Activated naive CD8-positive, alpha-beta T cell (primary cell): ENCODE measurements around the gene MORC3.
A peak's percentile ranks its signal among the peaks of the same experiment; 100 is the strongest.
"Not testable (repeated sequence)": the region's sequence is repeated elsewhere in the genome, so short reads cannot be mapped to it uniquely, and the experiment has no call there.

ENCODE experiments used
- H3K27ac Mint-ChIP-seq: one replicate; pipeline ENCODE4 v1.8.0; 2021; ENCODE audit warnings: mixed read lengths
- H3K27me3 Mint-ChIP-seq: one replicate; pipeline ENCODE4 v1.8.0; 2021; ENCODE audit warnings: mixed read lengths
- H3K36me3 Mint-ChIP-seq: one replicate; pipeline ENCODE4 v1.8.0; 2021; ENCODE audit warnings: mixed read lengths
- H3K4me1 Mint-ChIP-seq: one replicate; pipeline ENCODE4 v1.8.0; 2021; ENCODE audit warnings: low read depth, mixed read lengths
- H3K4me3 Mint-ChIP-seq: one replicate; pipeline ENCODE4 v1.8.0; 2021; ENCODE audit warnings: mild to moderate bottlenecking, mixed read lengths
- H3K9me3 Mint-ChIP-seq: one replicate; pipeline ENCODE4 v1.8.0; 2021; ENCODE audit warnings: low read depth, mixed read lengths

The MORC3 gene, protein sequence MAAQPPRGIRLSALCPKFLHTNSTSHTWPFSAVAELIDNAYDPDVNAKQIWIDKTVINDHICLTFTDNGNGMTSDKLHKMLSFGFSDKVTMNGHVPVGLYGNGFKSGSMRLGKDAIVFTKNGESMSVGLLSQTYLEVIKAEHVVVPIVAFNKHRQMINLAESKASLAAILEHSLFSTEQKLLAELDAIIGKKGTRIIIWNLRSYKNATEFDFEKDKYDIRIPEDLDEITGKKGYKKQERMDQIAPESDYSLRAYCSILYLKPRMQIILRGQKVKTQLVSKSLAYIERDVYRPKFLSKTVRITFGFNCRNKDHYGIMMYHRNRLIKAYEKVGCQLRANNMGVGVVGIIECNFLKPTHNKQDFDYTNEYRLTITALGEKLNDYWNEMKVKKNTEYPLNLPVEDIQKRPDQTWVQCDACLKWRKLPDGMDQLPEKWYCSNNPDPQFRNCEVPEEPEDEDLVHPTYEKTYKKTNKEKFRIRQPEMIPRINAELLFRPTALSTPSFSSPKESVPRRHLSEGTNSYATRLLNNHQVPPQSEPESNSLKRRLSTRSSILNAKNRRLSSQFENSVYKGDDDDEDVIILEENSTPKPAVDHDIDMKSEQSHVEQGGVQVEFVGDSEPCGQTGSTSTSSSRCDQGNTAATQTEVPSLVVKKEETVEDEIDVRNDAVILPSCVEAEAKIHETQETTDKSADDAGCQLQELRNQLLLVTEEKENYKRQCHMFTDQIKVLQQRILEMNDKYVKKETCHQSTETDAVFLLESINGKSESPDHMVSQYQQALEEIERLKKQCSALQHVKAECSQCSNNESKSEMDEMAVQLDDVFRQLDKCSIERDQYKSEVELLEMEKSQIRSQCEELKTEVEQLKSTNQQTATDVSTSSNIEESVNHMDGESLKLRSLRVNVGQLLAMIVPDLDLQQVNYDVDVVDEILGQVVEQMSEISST

DNA sequence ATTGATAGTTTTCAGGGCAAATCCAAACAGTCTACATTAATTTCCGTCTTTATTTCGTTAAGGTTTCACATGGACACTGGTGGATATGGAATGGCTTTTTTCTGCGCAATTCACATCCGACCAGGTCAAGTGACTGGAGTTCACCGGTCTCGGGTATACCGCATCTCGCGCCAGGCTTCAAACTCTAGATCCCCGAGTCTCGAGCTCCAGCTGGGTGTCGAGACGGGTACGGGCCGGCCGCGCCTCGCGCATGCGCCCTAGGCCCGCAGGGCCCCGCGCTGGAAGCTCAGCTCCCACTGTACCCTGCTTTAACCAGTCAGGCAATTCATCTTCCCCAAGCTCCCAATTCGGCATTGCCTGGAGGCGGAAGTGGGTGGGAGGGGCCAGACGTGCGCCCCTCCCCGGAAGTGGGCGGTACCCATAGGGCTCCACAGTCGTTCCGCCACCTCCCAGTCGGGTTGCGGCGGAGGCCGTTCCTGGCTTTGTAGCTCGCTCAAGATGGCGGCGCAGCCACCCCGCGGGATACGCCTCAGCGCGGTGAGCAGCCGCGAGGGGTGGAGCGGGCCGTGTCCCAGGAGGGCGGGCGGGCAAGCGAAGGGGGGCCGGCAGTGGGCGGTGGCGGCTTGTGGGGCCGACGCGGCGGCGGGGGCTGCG is at the start of gene MORC3:
MORC3 (plus strand) TSS at position 431 of the 654 bp plus-strand sequence; CDS start at position 499, 68 bp downstream.
- no peaks in the 10 kb centered on the region for H3K27me3 Mint-ChIP-seq
- H3K4me3 Mint-ChIP-seq = peak within 1 kb of the TSS; percentile 95
- peaks cover 39% of the 10 kb centered on the region for H3K4me1 Mint-ChIP-seq
- peaks cover 6% of the 10 kb centered on the region for H3K36me3 Mint-ChIP-seq
- peaks cover 5% of the 10 kb centered on the region for H3K9me3 Mint-ChIP-seq
- peak within 1 kb of the TSS; percentile 97 for H3K27ac Mint-ChIP-seq

- not testable (repeated sequence) for H3K9me3 Mint-ChIP-seq, H3K4me1 Mint-ChIP-seq, H3K27ac Mint-ChIP-seq, H3K27me3 Mint-ChIP-seq, H3K4me3 Mint-ChIP-seq
- peaks cover 16% of the 10 kb centered on the region for H3K36me3 Mint-ChIP-seq
Measured at GRCh38 chr21:36270786-36271695, 49.0 kb upstream of the MORC3 start.

GRCh38 chr21:36274128-36274527 is 45.9 kb upstream of the MORC3 start:
- Mint-ChIP-seq H3K27me3 (no peaks in the 10 kb centered on the region), H3K4me3 (no peak overlapping the region), H3K9me3 (no peaks in the 10 kb centered on the region), H3K36me3 (peaks cover 11% of the 10 kb centered on the region), H3K4me1 (no peaks in the 10 kb centered on the region), H3K27ac (no peak overlapping the region)

- no peak overlapping the region for H3K27ac Mint-ChIP-seq
- H3K36me3 Mint-ChIP-seq = peaks cover 2% of the 10 kb centered on the region
- H3K27me3 Mint-ChIP-seq = no peaks in the 10 kb centered on the region
- H3K9me3 Mint-ChIP-seq = no peaks in the 10 kb centered on the region
- peaks cover 1% of the 10 kb centered on the region for H3K4me1 Mint-ChIP-seq
- no peak overlapping the region for H3K4me3 Mint-ChIP-seq
Measured at GRCh38 chr21:36282568-36283230, 37.3 kb upstream of the MORC3 start.

DNA sequence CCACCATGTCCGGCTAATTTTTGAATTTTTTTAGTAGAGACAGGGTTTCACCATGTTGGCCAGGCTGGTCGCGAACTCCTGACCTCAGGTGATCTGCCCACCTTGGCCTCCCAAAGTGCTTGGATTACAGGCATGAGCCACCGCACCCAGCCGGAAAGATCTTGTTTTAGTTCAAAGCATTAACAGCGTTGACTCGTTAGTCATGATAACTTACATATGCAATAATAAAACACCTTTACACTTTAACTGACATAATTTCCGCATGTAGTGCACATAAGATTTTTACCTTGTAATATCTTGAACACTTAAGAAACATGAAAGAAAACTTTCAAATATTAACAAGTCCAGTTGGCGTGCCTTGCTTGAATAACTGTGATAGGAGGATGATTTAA is 36.8 kb upstream of the MORC3 start:
- H3K36me3 Mint-ChIP-seq = not testable (repeated sequence)
- peak overlapping the region; percentile 28 for H3K27ac Mint-ChIP-seq

GRCh38 chr21:36288651-36289243 is 31.2 kb upstream of the MORC3 start:
- peak overlapping the region; percentile 69 for H3K4me3 Mint-ChIP-seq
- H3K9me3 Mint-ChIP-seq = no peaks in the 10 kb centered on the region
- no peaks in the 10 kb centered on the region for H3K27me3 Mint-ChIP-seq
- H3K4me1 Mint-ChIP-seq = peaks cover 24% of the 10 kb centered on the region
- H3K27ac Mint-ChIP-seq = peak overlapping the region; percentile 91
- peaks cover 12% of the 10 kb centered on the region for H3K36me3 Mint-ChIP-seq

More for the DNA sequence above, 36.8 kb upstream of the MORC3 start:
- not testable (repeated sequence) for H3K4me1 Mint-ChIP-seq, H3K4me3 Mint-ChIP-seq, H3K9me3 Mint-ChIP-seq, H3K27me3 Mint-ChIP-seq

- peaks cover 10% of the 10 kb centered on the region for H3K36me3 Mint-ChIP-seq
- peaks cover 28% of the 10 kb centered on the region for H3K4me1 Mint-ChIP-seq
- H3K9me3 Mint-ChIP-seq = no peaks in the 10 kb centered on the region
- no peak overlapping the region for H3K4me3 Mint-ChIP-seq
- H3K27me3 Mint-ChIP-seq = no peaks in the 10 kb centered on the region
- H3K27ac Mint-ChIP-seq = peak overlapping the region; percentile 55
Measured at GRCh38 chr21:36291509-36291908, 28.5 kb upstream of the MORC3 start.

DNA sequence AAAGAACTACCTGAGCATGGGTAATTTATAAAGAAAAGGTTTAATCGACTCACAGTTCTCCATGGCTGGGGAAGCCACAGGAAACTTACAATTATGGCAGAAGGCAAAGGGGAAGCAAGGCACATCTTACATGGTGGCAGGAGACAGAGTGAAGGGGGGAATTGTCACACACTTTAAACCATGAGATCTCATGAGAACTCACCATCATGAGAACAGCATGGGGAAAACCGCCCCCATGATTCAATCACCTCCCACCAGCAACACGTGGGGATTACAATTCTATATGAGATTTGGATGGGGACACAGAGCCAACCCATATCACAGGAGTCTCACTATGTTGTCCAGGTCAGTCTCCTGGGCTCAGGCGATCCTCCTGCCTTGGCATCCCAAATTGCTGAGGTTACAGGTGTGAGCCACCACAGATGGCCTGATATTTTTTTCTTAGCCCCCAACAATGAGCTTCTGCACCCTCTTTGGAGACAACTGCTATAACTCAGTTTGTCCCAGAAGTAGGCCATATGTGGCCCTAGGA is 22.5 kb upstream of the MORC3 start:
- peak overlapping the region; percentile 96 for H3K27ac Mint-ChIP-seq
- peaks cover 37% of the 10 kb centered on the region for H3K4me1 Mint-ChIP-seq
- H3K4me3 Mint-ChIP-seq = peak overlapping the region; percentile 77
- no peaks in the 10 kb centered on the region for H3K27me3 Mint-ChIP-seq
- no peaks in the 10 kb centered on the region for H3K9me3 Mint-ChIP-seq
- peaks cover 7% of the 10 kb centered on the region for H3K36me3 Mint-ChIP-seq

DNA sequence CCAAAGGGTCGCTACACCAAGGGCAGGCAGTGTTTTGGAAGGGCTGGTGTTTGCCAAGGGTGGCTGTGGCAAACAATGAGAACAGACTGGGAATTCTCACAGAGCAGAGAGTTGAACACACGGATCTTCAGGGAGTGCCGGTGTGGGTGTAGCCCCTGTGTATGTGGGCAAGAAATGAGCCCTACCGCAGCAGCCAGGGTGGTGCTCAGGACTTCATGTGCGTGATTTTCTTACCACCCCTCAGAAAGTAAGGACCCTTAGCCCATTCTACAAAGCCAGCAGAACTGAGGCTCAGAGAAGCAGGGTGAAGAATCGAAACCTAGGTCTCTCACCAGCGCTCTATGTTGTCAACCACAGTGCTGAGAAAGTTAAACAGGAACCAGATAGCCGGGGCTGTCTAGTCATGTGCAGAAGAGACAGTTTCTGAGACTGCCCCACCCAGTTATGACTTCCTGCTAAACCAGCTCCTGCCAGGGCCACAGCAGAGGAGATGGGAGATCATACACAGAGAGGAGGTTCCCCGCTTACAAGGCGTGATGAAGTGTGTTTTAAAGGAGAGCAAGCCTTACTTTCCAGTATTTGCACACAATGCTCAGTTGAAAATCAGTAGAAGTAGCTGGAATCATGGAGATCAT is 21.9 kb upstream of the MORC3 start:
- Mint-ChIP-seq H3K4me1 (peaks cover 37% of the 10 kb centered on the region), H3K4me3 (peak overlapping the region; percentile 77), H3K27me3 (no peaks in the 10 kb centered on the region), H3K36me3 (peaks cover 7% of the 10 kb centered on the region), H3K9me3 (no peaks in the 10 kb centered on the region), H3K27ac (peak overlapping the region; percentile 96)

GRCh38 chr21:36306872-36307534 is 13.0 kb upstream of the MORC3 start:
- H3K36me3 Mint-ChIP-seq = peaks cover 2% of the 10 kb centered on the region
- H3K27me3 Mint-ChIP-seq = no peaks in the 10 kb centered on the region
- peaks cover 10% of the 10 kb centered on the region for H3K4me1 Mint-ChIP-seq
- no peak overlapping the region for H3K27ac Mint-ChIP-seq
- H3K4me3 Mint-ChIP-seq = no peak overlapping the region
- H3K9me3 Mint-ChIP-seq = no peaks in the 10 kb centered on the region

GRCh38 chr21:36310016-36310415 is 10.0 kb upstream of the MORC3 start:
- peaks cover 2% of the 10 kb centered on the region for H3K36me3 Mint-ChIP-seq
- H3K27ac Mint-ChIP-seq = peak overlapping the region; percentile 34
- no peaks in the 10 kb centered on the region for H3K27me3 Mint-ChIP-seq
- H3K9me3 Mint-ChIP-seq = peaks cover 2% of the 10 kb centered on the region
- H3K4me3 Mint-ChIP-seq = no peak overlapping the region
- H3K4me1 Mint-ChIP-seq = peaks cover 8% of the 10 kb centered on the region

DNA sequence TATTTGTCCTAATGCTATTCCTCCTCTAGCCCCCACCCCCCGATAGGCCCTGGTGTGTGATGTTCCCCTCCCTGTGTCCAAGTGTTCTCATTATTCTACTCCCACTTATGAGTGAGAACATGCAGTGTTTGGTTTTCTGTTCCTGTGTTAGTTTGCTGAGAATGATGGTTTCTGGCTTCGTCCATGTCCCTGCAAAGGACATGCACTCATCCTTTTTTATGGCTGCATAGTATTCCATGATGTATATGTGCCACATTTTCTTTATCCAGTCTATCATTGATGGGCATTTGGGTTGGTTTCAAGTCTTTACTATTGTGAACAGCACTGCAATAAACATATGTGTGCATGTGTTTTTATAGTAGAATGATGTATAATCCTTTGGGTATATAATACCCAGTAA is 6.6 kb upstream of the MORC3 start:
- not testable (repeated sequence) for H3K27ac Mint-ChIP-seq, H3K4me1 Mint-ChIP-seq, H3K9me3 Mint-ChIP-seq, H3K4me3 Mint-ChIP-seq, H3K36me3 Mint-ChIP-seq, H3K27me3 Mint-ChIP-seq
